Hindlimb muscle (tissue), 1 donor: Measurements from ENCODE around the gene TFB2M. TPM values are rescaled to one million over a fixed set of nuclear protein-coding genes. Genes with fewer than 3 reads are reported as not detected.
"Not testable (repeated sequence)": the region's sequence is repeated elsewhere in the genome, so short reads cannot be mapped to it uniquely, and the experiment has no call there.

ENCODE experiments used
- DNase-seq: peaks from one replicate; pipeline ENCODE4 v3.0.0-alpha.2; 2013
- polyA plus RNA-seq: library from polyadenylated mRNA; unstranded; fragments of 120-200 nt; gene quantifications from one replicate; pipeline ENCODE4 v1.2.1, GENCODE V29; 2013; ENCODE audit not compliant: insufficient read length

The TFB2M gene
- polyA plus RNA-seq, 1 donor = 12.9 TPM

DNA sequence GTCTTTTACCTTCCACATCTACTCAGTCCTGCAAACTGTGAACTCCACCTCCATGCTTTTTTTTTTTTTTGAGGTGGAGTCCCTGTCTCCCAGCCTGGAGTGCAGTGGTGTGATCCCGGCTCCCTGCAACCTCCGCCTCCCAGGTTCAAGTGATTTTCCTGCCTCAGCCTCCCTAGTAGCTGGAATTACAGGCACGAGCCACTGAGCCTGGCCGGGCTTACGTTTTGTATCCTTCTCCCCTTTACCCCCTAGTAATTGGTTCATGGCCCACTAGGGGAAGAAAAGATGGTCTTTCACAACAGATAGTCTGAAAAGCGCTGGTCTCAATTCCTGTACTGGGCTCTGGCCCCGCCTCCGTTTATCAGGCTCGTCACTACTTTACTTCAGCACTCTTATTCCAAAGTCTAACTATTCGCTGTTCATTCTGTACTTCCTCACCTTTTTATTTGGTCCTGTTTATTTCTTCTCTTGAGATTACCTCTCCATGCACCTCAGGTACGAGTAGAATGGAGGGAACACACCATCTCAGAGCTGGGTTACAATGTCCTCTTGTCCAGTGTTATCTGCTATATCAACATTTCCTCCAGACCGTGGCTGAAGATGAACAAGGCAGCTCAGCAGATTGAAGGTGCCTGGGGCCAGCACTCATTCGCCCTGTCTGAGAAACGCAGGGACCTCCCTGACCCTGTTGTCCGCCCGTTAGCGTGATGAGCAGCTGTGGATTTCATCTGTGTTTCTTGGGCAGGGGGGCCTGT is 16.4 kb upstream of the TFB2M start:
- DNase-seq = no peak

- DNase-seq = no peak
Measured at GRCh38 chr1:246580497-246581370, 14.7 kb upstream of the TFB2M start.

- DNase-seq = no peak
Measured at GRCh38 chr1:246579818-246580217, 13.8 kb upstream of the TFB2M start.

DNA sequence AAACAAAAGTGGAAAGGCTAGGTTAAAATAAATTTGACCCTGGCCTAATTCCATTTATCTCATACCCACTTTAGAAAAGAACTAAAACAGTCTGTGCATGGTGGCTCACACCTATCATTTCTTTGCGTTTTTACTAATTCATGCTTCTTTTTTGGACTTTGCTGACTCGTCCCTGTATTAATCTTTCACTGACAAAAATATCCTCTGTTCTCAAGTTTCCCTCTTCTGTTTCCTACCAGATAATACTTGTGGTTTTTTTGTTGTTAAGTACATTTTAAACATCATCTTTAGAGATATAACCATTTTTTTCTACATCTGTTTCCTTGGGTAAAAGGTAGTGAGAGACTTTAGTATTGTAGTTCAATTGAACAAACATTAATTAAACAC is 11.7 kb upstream of the TFB2M start:
- no peak for DNase-seq

DNA sequence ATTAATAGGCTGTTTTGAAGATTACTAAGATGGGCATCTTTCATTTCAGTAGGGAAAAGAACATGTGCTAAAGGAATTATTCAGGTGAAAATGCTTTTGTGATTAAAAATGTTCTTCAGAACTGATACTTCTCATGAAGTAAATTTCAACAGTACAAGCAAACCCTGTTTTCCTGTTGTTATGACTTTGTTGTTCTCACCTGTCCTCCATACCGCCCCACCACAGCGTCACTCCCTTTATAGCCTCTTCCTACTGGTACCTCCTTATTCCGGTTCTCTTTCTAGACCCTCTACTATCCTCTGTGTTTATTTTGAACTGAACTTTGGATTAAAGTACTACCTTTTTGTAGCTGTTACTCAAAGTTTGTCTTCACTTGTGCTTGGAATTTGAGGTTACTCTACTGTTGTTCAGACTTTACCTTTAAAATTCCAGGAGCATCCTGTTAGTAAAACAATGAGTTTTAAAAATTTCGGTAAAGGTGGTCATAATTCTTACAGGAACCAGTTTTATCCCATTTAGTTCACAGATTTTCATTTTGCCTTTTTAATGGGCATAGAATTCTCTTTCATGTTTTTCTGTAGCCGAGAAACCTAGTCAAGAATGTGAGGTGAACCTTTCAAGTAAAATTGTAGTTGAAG is 11.1 kb upstream of the TFB2M start:
- DNase-seq = no peak

DNA sequence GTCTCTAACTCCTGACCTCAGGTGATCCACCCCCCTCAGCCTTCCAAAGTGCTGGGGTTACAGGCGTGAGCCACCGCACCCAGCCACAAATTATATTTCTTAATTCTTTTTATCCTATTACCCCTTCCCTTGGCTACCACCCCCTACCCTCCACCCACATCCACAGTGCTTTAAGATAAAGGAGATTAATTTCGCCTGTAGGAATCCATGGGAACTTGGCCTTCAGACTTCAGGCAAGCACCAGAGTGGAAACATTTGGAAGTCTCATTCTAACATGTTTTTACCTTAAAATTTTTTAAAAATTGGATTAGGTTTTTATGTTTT is 10.6 kb upstream of the TFB2M start:
- DNase-seq = no peak

GRCh38 chr1:246573491-246573890 is 7.4 kb upstream of the TFB2M start:
- DNase-seq = no peak

GRCh38 chr1:246572785-246573184 is 6.7 kb upstream of the TFB2M start:
- no peak for DNase-seq

- DNase-seq = no peak
Measured at GRCh38 chr1:246571953-246572352, 5.9 kb upstream of the TFB2M start.

GRCh38 chr1:246571309-246571708 is 5.2 kb upstream of the TFB2M start:
- DNase-seq = not testable (repeated sequence)

- no peak for DNase-seq
Measured at GRCh38 chr1:246569248-246570238, 3.5 kb upstream of the TFB2M start.

- DNase-seq = no peak
Measured at GRCh38 chr1:246567646-246568235, 1.7 kb upstream of the TFB2M start.

- DNase-seq = peak; percentile 6
Measured at GRCh38 chr1:246566813-246567645, 968 bp upstream of the TFB2M start.

DNA sequence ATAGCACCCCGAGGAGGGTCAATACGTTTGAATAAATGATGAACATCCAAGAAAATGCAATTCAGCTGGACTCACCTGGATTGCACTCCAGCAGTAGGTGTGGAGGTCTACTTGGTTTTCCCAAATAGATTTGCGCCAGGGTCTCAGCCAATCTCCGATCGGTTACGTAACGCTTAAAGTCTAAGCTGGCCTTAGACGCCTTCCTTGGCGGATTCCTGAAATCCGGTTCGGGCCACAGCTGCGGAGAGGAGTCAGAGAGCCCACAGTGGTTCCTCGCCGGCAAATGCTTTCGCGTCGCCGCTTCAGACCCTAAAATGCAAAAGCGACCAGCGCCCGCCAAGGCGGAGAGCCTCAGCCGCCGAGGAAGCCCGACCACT is 322 bp downstream of the TFB2M start:
- DNase-seq = no peak

DNA sequence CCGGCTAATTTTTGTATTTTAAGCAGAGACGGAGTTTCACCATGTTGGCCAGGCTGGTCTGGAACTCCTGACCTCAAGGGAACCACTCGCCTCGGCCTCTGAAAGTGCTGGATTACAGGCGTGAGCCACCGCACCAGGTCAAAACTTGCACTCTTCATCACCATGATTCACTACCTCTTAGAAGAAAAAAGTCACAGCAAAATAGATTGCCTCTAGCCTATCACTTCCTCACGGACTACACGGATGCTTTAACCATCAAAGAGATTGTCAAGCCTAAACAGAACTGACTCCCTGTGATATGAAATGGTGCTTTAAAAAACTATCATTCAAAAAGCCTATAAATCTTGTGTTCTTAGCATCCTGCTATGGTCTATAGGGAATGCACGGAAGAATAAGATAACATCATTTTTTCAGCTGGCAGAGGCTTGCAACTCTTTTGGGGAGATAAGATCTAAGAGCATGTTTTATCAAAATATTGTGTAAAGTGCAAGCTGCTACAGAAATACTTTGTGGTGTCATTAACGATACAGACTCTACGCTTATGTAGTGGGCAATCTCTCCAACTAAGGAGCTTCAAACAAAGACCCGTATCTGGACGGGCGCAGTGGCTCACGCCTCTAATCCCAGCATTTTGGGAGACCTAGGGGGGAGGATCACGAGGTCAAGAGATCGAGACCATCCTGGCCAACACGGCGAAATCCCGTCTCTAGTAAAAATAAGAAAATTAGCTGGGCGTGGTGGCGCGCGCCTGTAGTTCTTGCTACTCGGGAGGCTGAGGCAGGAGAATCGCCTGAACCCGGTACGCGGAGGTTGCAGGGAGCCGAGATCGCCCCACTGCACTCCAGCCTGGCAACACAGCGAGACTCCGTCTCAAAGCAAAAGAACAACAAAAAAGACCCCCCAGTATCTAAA is 966 bp downstream of the TFB2M start:
- DNase-seq = no peak

DNA sequence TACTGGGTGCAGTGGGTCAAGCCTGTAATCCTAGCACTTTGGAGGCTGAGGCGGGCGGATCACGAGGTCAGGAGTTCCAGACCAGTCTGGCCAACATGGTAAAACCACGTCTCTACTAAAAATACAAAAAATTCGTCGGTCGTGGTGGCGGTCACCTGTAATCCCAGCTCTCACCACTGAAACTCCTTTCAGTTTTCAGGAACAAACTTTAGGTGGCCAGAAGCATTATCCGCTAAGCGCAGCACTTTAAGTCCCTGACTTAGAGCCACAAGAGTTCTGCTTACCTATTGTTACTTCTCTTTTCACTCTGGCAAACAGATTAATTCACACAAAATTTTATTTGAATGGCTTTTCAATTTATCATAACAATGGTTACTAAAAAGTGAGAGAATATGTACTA is 5.2 kb downstream of the TFB2M start:
- not testable (repeated sequence) for DNase-seq

DNA sequence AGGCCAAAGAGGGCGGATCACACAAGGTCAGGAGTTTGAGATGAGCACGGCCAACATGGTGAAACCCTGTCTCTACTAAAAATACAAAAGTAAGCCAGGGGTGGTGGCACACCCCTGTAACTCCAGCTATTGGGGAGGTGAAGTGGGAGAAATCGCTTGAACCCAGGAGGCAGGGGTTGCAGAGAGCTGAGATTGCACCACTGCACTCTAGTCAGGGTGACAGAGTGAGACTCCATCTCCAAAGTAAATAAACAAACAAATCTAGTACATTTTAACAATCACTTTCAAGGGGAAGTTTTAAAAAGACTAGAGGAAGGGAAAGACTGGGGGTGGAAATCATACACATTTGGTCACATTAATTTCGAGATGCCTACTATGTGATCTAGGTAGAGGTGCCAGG is 6.8 kb downstream of the TFB2M start:
- no peak for DNase-seq

DNA sequence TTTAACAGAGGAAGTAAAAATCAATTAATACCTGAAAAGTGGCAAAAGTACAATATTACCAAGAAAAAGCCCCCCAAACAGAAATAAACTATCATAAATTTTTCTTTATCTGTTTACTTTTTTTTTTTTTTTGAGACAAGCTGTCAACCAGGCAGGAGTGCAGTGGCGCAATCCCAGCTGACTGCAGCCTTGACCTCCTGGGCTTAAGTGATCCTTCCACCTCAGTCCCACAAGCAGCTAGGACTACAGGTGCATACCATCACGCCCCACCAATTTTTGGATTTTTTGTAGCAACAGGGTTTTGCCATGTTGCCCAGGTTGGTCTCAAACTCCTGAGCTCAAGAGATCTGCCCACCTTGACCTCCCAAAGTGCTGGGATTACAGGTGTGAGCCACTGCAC is 8.0 kb downstream of the TFB2M start:
- no peak for DNase-seq

DNA sequence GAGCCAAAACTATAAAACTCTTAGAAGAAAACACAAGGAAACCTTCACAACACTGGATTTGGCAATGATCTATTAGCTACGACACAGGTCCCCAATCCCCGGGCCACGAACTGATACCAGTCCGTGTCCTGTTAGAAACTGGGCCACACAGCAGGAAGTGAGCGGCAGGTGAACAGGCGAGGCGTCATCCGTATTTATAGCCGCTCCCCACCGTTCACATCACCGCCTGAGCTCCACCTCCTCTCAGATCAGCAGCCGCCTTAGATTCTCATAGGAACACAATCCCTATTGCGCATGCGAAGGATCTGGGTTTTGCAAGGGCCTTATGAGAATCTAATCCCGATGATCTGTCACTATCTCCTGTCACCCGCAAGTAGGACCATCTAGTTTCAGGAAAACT is 11.9 kb downstream of the TFB2M start:
- no peak for DNase-seq

GRCh38 chr1:246552110-246552509 is 14.0 kb downstream of the TFB2M start:
- no peak for DNase-seq
